Sigmoid colon (tissue), 3 donors: ENCODE measurements around the gene CRNKL1.

Experiments used
- POLR2A ChIP-seq, 2 donors: fragments of 450-650 bp; IDR thresholded peaks; one replicate each; pipeline ENCODE4 v1.6.1; 2016; ENCODE audit warnings: antibody characterized with exemption in 2 of 2, mild to moderate bottlenecking in 2 of 2, moderate library complexity in 2 of 2
- TF ChIP-seq, protein P1 (sequence below), 4 experiments: fragments of 450-650 bp in 3 of 4; fragments of 200-600 bp in 1 of 4; IDR thresholded peaks; one replicate each; pipeline ENCODE4 v1.5.1; 2016 to 2019; ENCODE audit warnings: antibody characterized with exemption in 4 of 4, mild to moderate bottlenecking in 3 of 4, moderate library complexity in 2 of 4

DNA sequence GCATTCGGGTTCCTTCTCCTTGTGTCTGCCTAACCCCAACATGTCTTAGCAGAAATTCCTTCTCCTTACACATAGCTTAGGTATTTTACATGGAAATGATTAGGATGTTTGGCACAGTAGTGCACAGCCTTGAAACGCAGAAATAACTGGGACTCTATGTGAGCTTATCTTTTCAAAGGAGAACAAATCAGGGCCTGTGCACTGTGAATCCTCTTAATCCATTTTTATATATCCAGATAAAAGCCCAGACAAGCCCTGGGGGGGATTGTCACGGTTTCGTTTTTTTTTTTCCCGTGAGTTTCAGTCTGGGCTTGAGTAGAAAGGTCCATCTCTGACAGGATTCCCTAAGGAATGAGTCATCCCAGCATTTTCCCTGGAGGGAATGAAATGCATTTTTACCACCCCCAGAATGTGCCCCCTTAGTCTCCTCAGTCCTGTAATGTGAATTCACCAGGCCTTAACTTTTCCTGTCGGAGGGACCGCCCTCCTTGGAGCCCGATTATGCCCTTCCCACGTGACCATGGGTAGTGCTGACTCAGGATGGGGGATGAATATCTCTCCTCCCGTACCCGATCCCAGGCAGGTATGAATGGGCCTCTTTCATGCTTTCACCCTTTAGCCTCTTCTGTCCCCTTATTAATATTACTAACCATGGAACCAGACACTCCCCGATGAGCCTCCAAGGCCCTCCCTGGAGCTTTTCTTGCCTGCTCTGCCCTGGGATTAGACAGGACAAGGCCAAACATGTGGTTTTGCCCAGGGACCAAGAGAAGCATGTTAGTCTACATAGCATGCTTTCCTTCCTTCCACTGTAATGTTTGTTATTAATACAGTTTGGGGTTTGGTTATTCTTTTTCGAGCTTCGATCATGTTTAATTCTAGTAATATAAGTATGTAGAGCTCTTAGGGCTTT lies 59.0 kb downstream of the CRNKL1 start:
- TF ChIP-seq POLR2A (IDR thresholded peaks at IDR 0.05): no peak
- TF ChIP-seq, protein P1, sequence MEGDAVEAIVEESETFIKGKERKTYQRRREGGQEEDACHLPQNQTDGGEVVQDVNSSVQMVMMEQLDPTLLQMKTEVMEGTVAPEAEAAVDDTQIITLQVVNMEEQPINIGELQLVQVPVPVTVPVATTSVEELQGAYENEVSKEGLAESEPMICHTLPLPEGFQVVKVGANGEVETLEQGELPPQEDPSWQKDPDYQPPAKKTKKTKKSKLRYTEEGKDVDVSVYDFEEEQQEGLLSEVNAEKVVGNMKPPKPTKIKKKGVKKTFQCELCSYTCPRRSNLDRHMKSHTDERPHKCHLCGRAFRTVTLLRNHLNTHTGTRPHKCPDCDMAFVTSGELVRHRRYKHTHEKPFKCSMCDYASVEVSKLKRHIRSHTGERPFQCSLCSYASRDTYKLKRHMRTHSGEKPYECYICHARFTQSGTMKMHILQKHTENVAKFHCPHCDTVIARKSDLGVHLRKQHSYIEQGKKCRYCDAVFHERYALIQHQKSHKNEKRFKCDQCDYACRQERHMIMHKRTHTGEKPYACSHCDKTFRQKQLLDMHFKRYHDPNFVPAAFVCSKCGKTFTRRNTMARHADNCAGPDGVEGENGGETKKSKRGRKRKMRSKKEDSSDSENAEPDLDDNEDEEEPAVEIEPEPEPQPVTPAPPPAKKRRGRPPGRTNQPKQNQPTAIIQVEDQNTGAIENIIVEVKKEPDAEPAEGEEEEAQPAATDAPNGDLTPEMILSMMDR (IDR thresholded peaks at IDR 0.05): no peak
